SIG-M5 treated with dmso at 0.1 percent for 504 hours (cell line): ENCODE data around the gene TIGD6.
"Not testable (repeated sequence)": the region's sequence is repeated elsewhere in the genome, so short reads cannot be mapped to it uniquely, and the experiment has no call there.

Experiments
- DNase-seq: peaks from one replicate; lab custom pipeline; 2025; ENCODE audit not compliant: unreplicated experiment; lab: John Stamatoyannopoulos, UW

Gene TIGD6

DNA sequence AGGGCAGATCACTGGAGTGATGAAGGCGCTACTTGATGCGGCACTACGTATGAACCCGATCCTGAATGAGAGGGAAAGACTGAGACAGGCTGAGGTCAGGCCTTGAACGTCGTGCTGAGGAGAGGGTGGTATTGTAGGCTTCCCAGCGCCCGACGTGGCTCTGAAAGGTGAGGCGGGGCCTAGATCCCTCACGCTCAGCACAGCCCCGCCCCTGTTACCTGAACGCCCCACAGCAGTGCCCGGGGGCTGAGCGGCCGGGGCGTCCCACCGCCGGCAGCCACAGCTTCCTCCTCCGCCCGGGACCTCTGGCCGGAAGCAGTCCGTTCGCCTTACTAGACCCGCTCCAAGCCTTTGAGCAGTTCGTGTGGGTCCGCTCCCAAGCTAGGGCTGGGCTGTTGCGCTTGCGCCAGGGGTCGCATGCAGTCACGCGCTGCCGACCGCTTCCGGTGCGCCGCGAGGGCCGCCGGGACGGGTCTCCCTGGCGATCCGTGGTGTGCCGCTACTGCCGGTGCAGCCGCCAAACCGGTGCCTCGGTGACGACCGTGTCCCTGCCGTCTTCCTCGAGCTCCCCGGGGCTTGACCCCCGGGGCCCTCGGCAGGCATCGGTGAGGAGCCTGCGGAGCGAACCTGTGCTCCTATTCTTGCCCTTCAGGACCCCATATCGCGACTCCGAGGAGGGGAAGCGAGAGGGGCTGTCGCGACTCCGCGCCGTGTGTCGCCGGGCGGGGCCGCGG lies at the start of gene TIGD6, which contains the start of gene HMGXB3:
TIGD6 (minus strand) TSS at position 399 of the 734 bp plus-strand sequence. CDS start 4,306 bp downstream, outside the sequence.
HMGXB3 (plus strand) TSS at position 484 of the 734 bp plus-strand sequence. CDS start 4,114 bp downstream, outside the sequence.
- DNase-seq, result peak; percentile 92

DNA sequence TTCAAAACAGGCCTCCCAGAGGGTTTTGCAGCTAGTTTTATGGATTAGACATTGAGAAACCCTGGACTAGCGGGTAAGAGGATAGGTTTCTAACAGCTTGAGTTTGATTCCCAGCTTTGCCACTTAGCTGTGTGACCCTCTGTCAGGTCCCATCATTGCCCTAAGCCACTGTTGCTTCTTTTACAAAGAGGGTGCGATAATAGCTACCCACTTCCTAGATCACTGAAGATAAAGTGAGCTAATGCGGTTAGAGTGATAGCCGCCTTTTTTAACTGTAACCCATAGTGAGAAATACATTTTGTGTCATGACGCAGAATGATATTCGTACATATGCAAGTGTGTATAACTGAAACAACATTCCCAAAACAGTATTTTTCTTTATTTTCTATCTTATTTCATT lies 45.6 kb upstream of the TIGD6 start:
- DNase-seq, result no peak

DNA sequence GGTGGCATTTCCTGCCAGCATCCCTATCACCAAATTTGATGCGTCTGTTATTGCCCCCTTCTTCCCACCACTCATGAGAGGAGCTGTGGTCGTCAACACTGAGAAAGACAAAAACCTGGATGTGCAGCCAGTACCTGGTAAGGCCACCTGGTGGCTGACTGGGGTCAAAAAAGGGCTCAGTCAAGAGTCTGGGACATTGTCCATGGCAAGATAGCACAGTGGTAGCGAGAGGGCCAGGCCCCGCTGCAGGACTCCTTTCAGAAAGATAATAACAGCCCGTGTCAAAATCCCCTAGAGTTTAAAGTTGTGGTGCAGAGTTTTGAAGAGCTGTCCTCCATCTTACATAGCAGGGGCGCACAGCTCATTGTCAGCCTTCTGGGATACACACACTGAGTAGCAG lies 45.1 kb upstream of the TIGD6 start:
- DNase-seq, result no peak

DNA sequence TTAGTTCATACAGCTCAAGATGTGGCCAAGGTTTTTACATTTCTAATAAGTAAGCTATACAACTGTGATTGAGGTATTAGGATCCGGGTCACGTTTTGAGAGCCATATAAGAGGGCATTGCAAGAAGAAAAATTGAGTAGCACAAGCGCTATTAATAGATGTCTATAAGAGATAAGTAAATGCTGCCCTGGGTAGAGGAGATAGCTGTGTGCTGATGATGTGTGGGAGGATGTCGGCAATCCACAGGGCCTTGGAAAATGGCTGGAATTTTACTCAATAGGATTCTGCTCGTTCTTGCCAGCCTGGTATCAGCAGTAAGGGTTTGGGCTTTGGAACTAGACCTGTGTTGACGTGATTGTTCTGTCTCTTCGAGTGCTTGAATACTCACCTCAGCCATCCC lies 44.3 kb upstream of the TIGD6 start:
- no peak for DNase-seq

DNA sequence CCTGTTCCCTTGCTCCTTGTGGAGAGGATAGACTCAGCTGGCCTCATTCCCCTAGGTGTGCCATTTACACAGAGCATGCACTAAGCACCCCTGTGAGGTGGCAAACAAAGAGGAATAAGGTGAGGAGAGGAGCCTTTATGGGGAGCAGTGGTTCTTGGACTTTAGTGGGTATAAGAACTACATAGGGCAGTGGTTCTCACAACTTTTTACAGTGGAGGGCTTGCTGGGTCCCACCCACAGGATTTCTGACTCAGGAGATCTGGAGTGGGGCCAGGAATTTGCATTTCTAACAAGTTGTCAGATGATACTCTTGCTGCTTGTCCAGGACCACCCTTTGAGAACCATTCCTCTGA lies 43.9 kb upstream of the TIGD6 start:
- DNase-seq, result no peak

DNA sequence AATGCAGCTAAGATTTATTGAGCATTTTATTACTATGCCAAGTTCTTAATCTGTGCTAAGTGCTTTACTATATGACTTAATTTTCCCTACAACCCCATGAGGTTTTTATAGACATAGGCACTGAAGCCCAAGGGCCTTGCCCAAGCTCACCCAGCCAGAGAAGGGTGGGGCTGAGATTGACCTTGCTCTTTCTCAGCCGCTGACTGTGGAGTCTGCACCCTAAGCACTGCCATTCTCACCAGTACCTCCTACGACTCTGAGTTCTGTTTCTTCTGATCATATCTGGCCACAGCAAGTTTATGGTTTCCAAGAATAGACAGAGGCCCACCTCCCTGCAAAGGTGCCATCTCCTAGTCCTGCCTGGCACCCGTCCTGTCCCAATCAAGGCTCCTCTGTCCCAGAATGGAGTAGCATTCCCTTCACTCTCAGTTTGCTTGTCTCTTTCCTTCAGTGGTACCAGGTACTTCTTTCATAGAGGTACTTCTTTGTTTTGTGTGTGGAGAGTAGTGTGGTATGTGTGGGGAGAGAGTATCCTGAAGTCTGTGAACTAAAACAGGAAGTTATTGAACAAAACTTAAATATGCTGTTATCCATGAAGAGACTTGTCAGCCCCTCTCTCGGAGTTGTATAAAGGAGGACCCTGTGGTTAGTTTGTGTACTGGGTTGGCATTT lies 43.3 kb upstream of the TIGD6 start:
- no peak for DNase-seq

DNA sequence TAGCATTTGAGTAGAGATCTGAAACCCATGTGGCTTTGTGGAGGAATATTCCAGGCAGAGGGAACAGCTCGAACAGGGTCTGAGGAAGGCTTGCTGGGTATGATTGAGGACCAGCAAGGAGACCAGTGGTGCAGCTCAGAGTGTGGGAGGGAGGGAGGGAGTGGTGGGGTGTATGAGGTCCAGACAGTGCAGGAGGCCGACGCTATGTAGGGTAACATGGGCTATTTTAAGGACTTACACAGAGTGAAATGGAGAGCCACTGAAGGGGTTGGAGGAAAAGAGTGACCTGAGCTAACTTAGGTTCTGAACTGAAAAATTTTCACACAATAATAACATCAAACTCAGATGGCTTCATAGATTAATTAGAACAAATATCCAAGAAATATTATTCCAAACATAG lies 42.0 kb upstream of the TIGD6 start:
- no peak for DNase-seq

DNA sequence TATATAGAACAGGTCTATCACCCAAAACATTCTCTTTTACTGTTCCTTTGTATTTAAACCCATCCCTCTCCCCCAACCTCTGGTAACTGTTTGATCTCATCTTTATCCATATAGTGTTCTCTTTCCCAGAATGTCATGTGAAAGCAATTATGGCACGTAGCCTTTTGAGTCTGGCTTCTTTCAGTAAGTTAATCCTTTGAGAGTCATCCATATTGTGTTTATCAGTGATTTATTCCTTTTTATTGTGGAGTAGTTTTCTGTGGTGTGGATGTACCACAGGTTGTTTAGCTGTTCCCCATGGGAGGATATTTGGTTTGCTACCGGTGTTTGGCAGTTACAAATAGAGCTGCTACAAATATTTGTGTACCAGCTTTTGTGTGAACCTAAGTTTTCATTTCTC lies 38.1 kb upstream of the TIGD6 start:
- no peak for DNase-seq

DNA sequence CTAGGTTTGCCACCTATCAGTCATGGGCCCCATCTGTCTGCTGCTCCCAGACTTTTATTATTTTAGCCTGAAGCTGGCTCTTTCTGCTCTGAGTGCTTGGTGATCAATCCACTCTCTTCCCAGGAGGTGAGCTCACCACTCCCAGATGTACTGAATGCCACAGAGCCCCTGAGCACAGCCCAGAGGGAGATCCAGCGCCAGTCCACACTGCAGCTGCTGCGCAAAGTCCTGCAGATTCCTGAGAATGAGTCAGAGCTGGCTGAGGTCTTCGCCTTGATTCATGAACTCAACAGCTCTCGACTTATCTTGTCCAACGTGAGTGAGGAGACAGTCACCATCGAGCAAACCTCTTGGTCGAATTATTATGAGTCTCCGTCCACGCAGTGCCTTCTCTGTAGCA lies 36.1 kb upstream of the TIGD6 start:
- no peak for DNase-seq

DNA sequence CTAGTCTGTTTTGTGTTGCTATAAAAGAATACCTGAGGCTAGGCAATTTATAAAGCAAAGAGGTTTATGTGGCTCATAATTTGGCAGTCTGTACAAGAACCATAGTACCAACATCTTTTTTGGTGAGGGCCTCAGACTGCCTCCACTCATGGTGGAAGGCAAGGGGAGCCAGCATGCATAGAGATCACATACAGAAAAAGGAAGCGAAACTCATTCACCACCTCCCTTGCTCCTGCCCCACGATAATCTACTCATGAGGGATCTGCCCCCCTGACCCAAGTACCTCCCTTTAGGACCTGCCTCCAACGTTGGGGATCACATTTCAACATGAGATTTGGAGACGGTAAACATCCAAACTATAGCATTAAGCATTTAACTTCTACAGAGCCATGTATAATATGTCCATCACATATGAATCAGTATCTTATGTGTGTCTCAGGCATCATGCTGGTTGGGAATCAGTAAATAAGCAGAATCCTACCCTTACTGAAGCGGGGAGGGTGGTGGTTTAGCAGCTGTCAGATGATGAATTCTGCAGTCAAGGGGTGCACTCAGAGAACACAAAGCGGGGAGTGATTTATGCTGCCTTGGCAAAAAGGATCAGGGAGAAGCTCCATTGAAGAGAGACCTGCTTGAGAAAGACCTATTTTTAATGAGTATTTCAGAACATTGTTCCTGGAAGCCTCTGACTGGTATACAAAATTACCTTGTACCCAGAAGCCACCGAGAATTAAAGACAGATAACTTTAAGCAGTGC lies 34.9 kb upstream of the TIGD6 start:
- peak; percentile 69 for DNase-seq

DNA sequence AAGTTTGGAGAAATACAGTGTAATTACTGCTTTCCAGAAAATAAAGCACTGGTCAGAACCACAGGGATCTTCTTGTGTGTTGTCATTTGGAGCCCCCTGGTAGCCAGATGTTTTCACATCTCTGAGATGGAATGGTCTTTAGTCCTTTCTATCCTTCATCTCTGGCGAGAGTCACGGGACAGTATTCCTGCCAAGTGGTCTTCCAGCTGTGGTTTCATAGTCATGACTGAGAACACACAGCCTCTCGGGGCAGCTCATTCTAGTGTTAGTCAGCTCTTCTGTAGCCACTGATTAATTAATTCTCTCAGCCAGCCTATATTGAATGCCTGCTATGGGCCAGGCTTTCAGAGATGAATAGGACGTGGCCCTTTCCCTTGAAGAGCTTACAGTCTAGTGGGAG lies 34.2 kb upstream of the TIGD6 start:
- DNase-seq, result no peak

DNA sequence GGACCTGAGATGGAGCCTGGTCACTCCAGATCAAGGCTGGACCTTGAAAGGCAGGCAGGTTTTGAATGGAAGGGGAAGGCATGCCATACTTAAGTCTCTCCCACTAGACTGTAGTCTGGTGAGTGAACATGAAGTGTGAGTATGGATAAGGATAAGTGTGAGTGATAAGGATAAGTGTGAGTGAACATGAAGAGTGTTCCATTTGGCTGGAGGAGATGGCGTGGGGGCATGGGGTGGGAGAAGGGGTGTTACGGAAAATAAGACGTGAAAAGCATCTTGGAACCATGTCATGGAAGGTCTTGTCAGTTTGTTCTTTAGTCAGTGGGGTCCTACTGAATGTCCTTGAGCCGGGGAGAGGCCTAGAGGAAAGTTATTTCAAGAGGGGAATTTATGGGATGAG lies 32.9 kb upstream of the TIGD6 start:
- no peak for DNase-seq

DNA sequence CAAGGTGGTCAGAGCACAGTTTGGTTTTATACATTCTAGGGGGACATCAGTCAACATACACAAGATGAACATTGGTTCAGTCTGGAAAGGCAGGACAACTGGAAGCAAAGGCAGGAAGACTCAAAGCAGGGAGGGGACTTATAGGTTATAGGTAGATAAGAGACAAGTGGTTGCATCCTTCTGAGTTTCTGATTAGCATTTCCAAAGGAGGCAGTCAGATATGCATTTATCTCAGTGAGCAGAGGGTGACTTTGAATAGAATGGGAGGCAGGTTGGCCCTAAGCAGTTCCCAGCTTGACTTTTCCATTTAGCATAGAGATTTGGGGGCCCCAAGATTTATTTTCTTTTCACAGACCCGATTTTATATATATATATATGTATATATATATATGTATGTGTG lies 27.6 kb upstream of the TIGD6 start:
- not testable (repeated sequence) for DNase-seq

DNA sequence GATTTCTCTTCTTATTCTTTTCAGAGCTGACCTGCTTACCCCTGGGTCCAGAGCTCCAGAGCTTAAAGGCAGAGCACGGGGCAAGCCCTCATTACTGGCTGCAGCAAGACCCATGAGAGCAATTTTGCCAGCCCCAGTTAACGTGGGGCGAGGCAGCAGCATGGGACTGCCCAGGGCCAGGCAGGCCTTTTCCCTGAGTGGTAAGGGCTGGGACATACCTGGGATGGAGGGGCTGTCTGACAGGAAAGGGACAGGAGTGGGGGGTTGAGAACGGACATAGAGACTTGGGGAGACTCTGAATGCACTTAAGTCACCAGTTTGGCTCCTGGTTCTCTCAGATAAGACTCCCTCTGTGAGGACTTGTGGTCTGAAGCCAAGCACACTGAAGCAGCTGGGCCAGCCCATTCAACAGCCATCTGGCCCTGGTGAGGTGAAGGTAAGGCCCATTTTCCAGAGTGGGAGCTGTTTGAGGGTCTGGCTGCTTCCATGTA lies 26.3 kb upstream of the TIGD6 start:
- no peak for DNase-seq

DNA sequence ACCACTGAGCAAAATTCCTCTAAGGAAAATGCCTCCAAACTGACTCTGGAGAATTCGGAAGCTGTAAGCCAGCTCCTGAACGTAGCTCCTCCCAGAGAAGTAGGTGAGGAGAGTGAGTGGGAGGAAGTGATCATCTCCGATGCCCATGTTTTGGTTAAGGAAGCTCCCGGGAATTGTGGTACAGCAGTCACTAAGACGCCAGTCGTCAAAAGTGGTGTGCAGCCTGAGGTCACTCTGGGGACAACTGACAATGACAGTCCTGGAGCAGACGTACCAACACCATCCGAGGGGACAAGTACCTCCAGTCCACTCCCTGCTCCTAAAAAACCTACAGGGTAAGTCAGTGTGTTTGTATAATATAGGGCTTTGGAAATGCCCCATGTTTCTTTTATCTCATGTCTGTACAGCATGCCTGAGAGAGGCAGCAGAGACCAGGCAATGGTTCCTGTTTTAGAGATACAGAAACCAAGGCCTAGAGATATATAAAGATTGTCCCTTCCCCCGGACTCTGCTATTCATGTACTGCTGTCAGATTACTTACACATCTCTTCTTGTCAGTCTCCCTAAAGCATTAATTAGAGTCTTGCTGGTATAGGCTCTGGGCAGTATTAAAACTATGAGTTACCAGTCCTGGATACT lies 24.0 kb upstream of the TIGD6 start:
- peak; percentile 14 for DNase-seq

DNA sequence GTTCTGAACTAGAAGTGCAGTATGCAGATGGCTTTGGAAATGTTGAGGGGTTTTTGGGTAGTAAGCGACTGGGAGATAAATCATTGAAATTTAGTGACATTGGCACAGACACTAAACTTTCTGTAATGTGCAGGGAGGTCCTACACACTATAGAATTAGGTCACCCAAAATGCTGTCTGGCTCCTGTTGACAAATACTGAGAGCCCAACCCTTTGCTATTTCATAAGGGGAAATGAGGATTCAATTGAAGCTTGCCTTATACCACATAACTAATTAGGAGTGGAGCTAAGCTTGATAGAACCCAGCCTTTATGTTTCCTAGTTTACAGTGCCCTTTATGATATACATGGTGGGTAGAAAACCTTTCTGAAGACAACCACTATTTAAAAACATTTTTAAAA lies 22.7 kb upstream of the TIGD6 start:
- DNase-seq, result no peak

DNA sequence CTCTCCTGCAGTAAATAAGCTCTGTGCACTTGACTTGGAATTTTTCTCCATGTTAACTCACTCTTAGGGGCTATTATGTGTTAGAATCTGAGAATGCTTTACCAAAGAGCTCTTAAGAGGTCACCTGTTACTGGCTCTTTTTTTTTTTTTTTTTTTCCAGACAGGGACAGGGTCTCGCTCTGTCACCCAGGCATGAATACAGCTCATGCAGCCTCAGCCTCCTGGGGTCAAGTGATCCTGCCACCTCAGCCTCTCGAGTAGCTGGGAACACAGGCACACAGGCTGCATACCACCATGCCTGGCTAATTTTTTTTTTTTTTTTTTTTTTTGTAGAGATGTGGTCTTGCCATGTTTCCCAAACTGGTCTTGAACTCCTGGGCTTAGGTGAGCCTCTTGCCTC lies 22.2 kb upstream of the TIGD6 start:
- no peak for DNase-seq

DNA sequence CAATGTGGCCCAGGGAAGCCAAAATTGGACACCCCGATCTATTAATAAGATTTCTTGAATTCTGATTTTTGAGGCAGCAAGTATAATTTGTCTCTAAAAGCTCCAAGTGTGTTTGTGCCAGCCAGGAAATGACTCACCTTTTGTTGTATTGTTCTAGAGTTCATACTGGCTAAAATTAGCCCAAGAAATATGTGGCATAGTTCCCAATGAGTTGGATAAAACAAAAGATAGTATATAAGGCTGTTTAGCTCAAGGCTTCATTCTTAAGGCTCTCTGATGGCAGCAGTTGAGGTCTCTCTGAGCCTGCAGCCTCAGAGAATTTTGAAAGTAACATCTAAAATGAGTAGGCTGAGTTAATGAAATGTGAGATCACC lies 21.7 kb upstream of the TIGD6 start:
- DNase-seq, result no peak

DNA sequence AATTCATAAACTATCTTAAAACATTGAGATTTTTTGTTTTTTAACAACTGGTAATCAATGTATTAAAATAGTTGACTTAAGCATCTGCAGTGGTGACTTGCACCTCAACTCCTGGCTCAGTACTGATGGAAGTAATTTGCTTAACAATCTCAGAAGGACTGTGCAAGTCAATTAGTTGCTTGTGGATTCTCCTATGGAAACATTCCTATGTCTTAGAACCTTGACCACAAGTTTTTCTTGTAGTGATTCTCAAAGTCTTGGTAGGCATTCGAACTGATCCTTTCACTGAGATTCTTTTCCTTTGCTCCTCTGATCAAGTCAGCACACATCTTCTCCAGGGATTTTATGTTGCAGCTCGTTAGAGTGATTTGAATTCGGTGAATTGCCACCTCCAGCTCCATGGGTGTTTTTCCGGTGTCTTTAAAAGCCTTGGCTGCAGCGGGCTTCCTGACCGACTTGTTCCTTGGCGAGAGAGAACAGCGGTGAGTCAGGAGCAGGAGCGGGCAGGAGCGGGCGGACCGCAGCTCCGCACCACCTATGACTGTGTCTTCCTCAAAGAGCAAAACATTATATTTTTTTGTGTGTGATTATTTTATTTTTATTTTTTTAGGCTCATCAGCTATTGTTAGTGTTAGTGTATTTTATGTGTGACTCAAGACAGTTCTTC lies 21.2 kb upstream of the TIGD6 start:
- DNase-seq, result no peak

DNA sequence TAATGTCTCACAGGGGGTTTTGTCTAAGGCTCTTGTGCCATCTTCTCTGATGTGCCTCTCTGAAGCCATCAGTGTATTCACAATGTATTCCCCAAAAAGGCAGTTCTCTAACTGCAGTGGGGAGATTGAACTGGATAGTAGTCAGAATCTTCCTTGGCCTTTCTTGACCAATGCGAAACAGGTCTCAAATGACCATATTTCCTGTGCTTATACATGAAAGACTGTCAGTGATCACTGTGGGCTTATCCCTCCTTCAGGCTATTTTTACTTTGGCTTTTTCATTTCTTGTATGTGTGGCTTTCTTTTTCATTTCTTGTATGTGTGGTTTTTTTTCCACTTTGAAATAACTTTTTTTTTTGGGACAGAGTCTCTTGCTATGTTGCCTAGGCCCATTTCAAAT lies 19.8 kb upstream of the TIGD6 start:
- DNase-seq, result no peak
